Esophagus muscularis mucosa (tissue), 3 donors: ENCODE data around the gene UPF1.

Experiments
- CTCF ChIP-seq, 3 experiments: fragments of 200-600 bp in 2 of 3; fragments of 450-650 bp in 1 of 3; sonication (generic) in 2 of 3; IDR thresholded peaks; one replicate each; pipeline ENCODE4 v1.5.1; 2017 to 2019; ENCODE audit warnings: antibody characterized with exemption in 3 of 3, mild to moderate bottlenecking in 2 of 3, moderate library complexity in 1 of 3
- POLR2AphosphoS5 ChIP-seq, 2 donors: sonication (generic); formaldehyde crosslinking; IDR thresholded peaks; one replicate each; pipeline ENCODE4 v1.6.1; 2017; ENCODE audit warnings: antibody characterized with exemption in 2 of 2

GRCh38 chr19:18899624-18900560 lies 68.1 kb downstream of the UPF1 start:
- TF ChIP-seq CTCF (IDR thresholded peaks at IDR 0.05): no peak
- no peak for TF ChIP-seq POLR2AphosphoS5 (IDR thresholded peaks at IDR 0.05)
